GM18499 (cell line): ENCODE data around the gene TXNIP.

Source experiments
- ATAC-seq: cut with Tn5 transposase; IDR thresholded peaks from one replicate; pipeline ENCODE4 v1.9.1; 2021; ENCODE audit warnings: moderate number of reproducible peaks; ENCODE audit not compliant: insufficient read depth, unreplicated experiment

The TXNIP gene

GRCh38 chr1:145947551-145947950 lies 48.8 kb downstream of the TXNIP start:
- no peak for ATAC-seq

GRCh38 chr1:145946477-145946986 lies 49.8 kb downstream of the TXNIP start:
- ATAC-seq: no peak

- ATAC-seq: no peak
Observed at GRCh38 chr1:145944532-145944931, 51.8 kb downstream of the TXNIP start.

- ATAC-seq: no peak
Observed at GRCh38 chr1:145942871-145943270, 53.5 kb downstream of the TXNIP start.
